ENCODE results near the gene TMEM26. TPM values are rescaled to one million over a fixed set of nuclear protein-coding genes. Genes with fewer than 3 reads are reported as not detected.

Gene TMEM26
- total and polyA plus RNA-seq, 2 of the 13 experiments (the other 11 are each of a cell fraction or from before 2014, with no cell fraction given) = not detected

- ATAC-seq = no peak
- no peaks in the 10 kb centered on the region for H3K4me1 ChIP-seq (ENCODE audit: insufficient read depth, low read length)
- no TSS peak for BruUV-seq (replicated peaks)
- DNase-seq (ENCODE audit: low spot score) = no peak
- POLR2A ChIA-PET = no interaction called here
- FAIRE-seq = no peak
- H3K4me2 ChIP-seq (ENCODE audit: low read depth, low read length) = no peak overlapping the region
- no peak for TF ChIP-seq ELF1 (CRISPR knock-in tag; IDR thresholded peaks at IDR 0.05)
- TF ChIP-seq ZNF121 (CRISPR knock-in tag; IDR thresholded peaks at IDR 0.05) = no peak
- no peak for TF ChIP-seq CBX2 (IDR thresholded peaks at IDR 0.05; ENCODE audit: low read depth, low read length)
- TF ChIP-seq CBX2 (CRISPR knock-in tag; IDR thresholded peaks at IDR 0.05; ENCODE audit: low read depth) = no peak
- TF ChIP-seq KMT2A (CRISPR knock-in tag; IDR thresholded peaks at IDR 0.05) = no peak
- no peak for TF ChIP-seq NONO (IDR thresholded peaks at IDR 0.05)
- TF ChIP-seq NONO (CRISPR knock-in tag; conservative IDR thresholded peaks at IDR 0.05) = no peak
- no peak for TF ChIP-seq HMGA1 (CRISPR knock-in tag; conservative IDR thresholded peaks at IDR 0.05)
- TF ChIP-seq SUZ12 (IDR thresholded peaks at IDR 0.05; ENCODE audit: low read depth, low read length) = no peak
- no peak for TF ChIP-seq THAP8 (CRISPR knock-in tag; IDR thresholded peaks at IDR 0.05; ENCODE audit: borderline replicate concordance)
- no peak for TF ChIP-seq DR1 (CRISPR knock-in tag; IDR thresholded peaks at IDR 0.05)
- TF ChIP-seq ZNF317 (CRISPR knock-in tag; IDR thresholded peaks at IDR 0.05) = no peak
- no peak for TF ChIP-seq ATRX (CRISPR knock-in tag; IDR thresholded peaks at IDR 0.05; ENCODE audit: borderline replicate concordance)
- TF ChIP-seq PLSCR1 (CRISPR knock-in tag; IDR thresholded peaks at IDR 0.05; ENCODE audit: borderline replicate concordance) = no peak
- TF ChIP-seq ZNF777 (CRISPR knock-in tag; IDR thresholded peaks at IDR 0.05) = no peak
- no peak for TF ChIP-seq DZIP1 (CRISPR knock-in tag; IDR thresholded peaks at IDR 0.05)
- TF ChIP-seq ZBTB34 (CRISPR knock-in tag; IDR thresholded peaks at IDR 0.05) = no peak
- no peak for TF ChIP-seq ZNF124 (CRISPR knock-in tag; IDR thresholded peaks at IDR 0.05)
- H3K36me3 ChIP-seq (replicated peaks in 1 of 2; ENCODE audit: control insufficient read depth in 1 of 2, insufficient read depth in 2 of 2, low read length in 2 of 2) = no peaks in the 10 kb centered on the region
- H3K9ac ChIP-seq (ENCODE audit: insufficient read depth, low read depth, low read length) = no peak overlapping the region
- intact Hi-C loops (cut with micrococcal nuclease; ENCODE audit: unreplicated experiment) (no loop called here), in situ Hi-C loops (cut with HindIII; ENCODE audit: extremely low pct_ligation_motif_present, low pct_unique_long_range_greater_than_20kb) (no loop called here)
- no peaks in the 10 kb centered on the region for H3K79me2 ChIP-seq (ENCODE audit: insufficient read depth, low read length)
- H3K9me3 ChIP-seq (ENCODE audit: low read length) = no peaks in the 10 kb centered on the region
- H2AFZ ChIP-seq (ENCODE audit: low read length) = no peak overlapping the region
- no peak overlapping the region for H3K27ac ChIP-seq (ENCODE audit: extremely low read length, insufficient read depth, low read length)
- no peaks in the 10 kb centered on the region for H4K20me1 ChIP-seq (ENCODE audit: insufficient read depth, low read length)
- H3K4me3 ChIP-seq (replicated peaks in 1 of 3; ENCODE audit: insufficient read depth in 1 of 3, low read depth in 2 of 3, low read length in 3 of 3) = no peak overlapping the region
- no peaks in the 10 kb centered on the region for H3K27me3 ChIP-seq (ENCODE audit: control insufficient read depth in 1 of 2, insufficient read depth in 2 of 2, low read length in 2 of 2)
- CTCF ChIA-PET (ENCODE audit: low intra/inter-chr PET ratio, low total read pairs) = no interaction called here
- WGBS (ENCODE audit: low lambda C conversion rate) = 66% methylated on average over 17 of the region's 18 CpGs
Observed at GRCh38 chr10:61410353-61411070, 42.7 kb downstream of the TMEM26 start.
